Natural killer cell (primary cell): ENCODE data around the gene SHCBP1L. TPM values are rescaled to one million over a fixed set of nuclear protein-coding genes. Genes with fewer than 3 reads are reported as not detected.

Experiments used
- ATAC-seq, 3 donors: fragments of 150-1000 bp in 2 of 3; fragments of 200-7000 bp in 1 of 3; cut with Tn5 transposase; 1 replicate in 1 of 3; 2 replicates in 2 of 3; pipeline ENCODE4 v1.10.0; 2021; ENCODE audit warnings: mild to moderate bottlenecking in 2 of 3, moderate library complexity in 2 of 3
- DNase-seq, 2 donors: peaks; one replicate each; pipeline versions ENCODE4 v3.0.0 to v3.0.0-alpha.2; 2013 to 2021; ENCODE audit warnings: mixed read lengths in 1 of 2
- H3K27ac ChIP-seq: one replicate; pipeline ENCODE4 v1.5.1; 2013; ENCODE audit warnings: mild to moderate bottlenecking, low read length
- H3K27me3 ChIP-seq: one replicate; pipeline ENCODE4 v1.6.1; 2013; ENCODE audit warnings: low read length; ENCODE audit not compliant: control insufficient read depth, insufficient read depth
- H3K36me3 ChIP-seq: one replicate; pipeline ENCODE4 v1.6.1; 2013; ENCODE audit warnings: low read length; ENCODE audit not compliant: control insufficient read depth, insufficient read depth
- H3K4me1 ChIP-seq: one replicate; pipeline ENCODE4 v1.6.1; 2013; ENCODE audit warnings: low read length; ENCODE audit not compliant: control insufficient read depth, insufficient read depth
- H3K4me3 ChIP-seq: one replicate; pipeline ENCODE4 v1.5.1; 2013; ENCODE audit warnings: low read length
- H3K9me3 ChIP-seq: one replicate; pipeline ENCODE4 v1.6.1; 2013; ENCODE audit warnings: low read length; ENCODE audit not compliant: control insufficient read depth, insufficient read depth
- H3K27ac Mint-ChIP-seq, 2 donors: one replicate each; pipeline ENCODE4 v1.8.0; 2022; ENCODE audit warnings: mild to moderate bottlenecking in 2 of 2, mixed read lengths in 2 of 2, moderate library complexity in 1 of 2
- H3K27me3 Mint-ChIP-seq, 2 donors: one replicate each; pipeline ENCODE4 v1.8.0; 2022; ENCODE audit warnings: low read depth in 2 of 2, mixed read lengths in 2 of 2
- H3K36me3 Mint-ChIP-seq: one replicate; pipeline ENCODE4 v1.8.0; 2022; ENCODE audit warnings: mixed read lengths
- H3K4me1 Mint-ChIP-seq, 2 donors: one replicate each; pipeline ENCODE4 v1.8.0; 2022; ENCODE audit warnings: mixed read lengths in 2 of 2
- H3K4me3 Mint-ChIP-seq: one replicate; pipeline ENCODE4 v1.8.0; 2022; ENCODE audit warnings: mild to moderate bottlenecking, moderate library complexity, mixed read lengths
- H3K9me3 Mint-ChIP-seq, 2 donors: one replicate each; pipeline ENCODE4 v1.8.0; 2022; ENCODE audit warnings: mixed read lengths in 2 of 2
- CTCF ChIP-seq: fragments of 200-600 bp; IDR thresholded peaks from one replicate; pipeline ENCODE4 v1.8.0; 2022; ENCODE audit warnings: antibody characterized with exemption
- WGBS: methylation state at CpG from one replicate; pipeline ENCODE4 v1.1.7; 2013; ENCODE audit warnings: missing lambda C conversion rate; ENCODE audit not compliant: insufficient coverage; 5-methylcytosine and 5-hydroxymethylcytosine counted together
- intact Hi-C: fragments of 100-400 bp; cut with micrococcal nuclease; formaldehyde crosslinking; loops from one replicate; pipeline ENCODE4 v1.14.2; 2022
- total RNA-seq, 4 donors: library from RNA; stranded (reverse); fragments of 120-200 nt in 1 of 4; gene quantifications; one replicate each; pipeline versions ENCODE4 v1.2.3 to v1.2.4, GENCODE V29; 2013 to 2022

Gene SHCBP1L
- total RNA-seq, 3 donors from 2014 or later (not counting 1 experiment from before 2014, with no cell fraction given): not detected

- Histone ChIP-seq H3K9me3 (no peaks in the 10 kb centered on the region), H3K36me3 (no peaks in the 10 kb centered on the region), H3K4me1 (no peaks in the 10 kb centered on the region), H3K27me3 (peaks cover 4% of the 10 kb centered on the region), H3K4me3 (no peak overlapping the region), H3K27ac (no peak overlapping the region)
- ATAC-seq (no peak), DNase-seq (no peak)
- intact Hi-C loops: no loop called here
- Mint-ChIP-seq H3K9me3 (no peaks in the 10 kb centered on the region), H3K27me3 (peaks cover 11 to 48% of the 10 kb centered on the region in 2 donors), H3K27ac (no peak overlapping the region), H3K4me1 (no peaks in the 10 kb centered on the region), H3K36me3 (peaks cover 5% of the 10 kb centered on the region), H3K4me3 (no peak overlapping the region)
- WGBS: no CpG with 5 or more reads among the region's 2 CpGs
- TF ChIP-seq CTCF: no peak
These were observed 13.6 kb downstream of the SHCBP1L start for GRCh38 chr1:182939413-182939812.

- peaks cover 6% of the 10 kb centered on the region for H3K36me3 Mint-ChIP-seq
- DNase-seq: no peak
- H3K27me3 Mint-ChIP-seq: peaks cover 2 to 58% of the 10 kb centered on the region in 2 donors
- Histone ChIP-seq H3K27ac (no peak overlapping the region), H3K36me3 (no peaks in the 10 kb centered on the region), H3K4me1 (no peaks in the 10 kb centered on the region), H3K9me3 (no peaks in the 10 kb centered on the region), H3K27me3 (peaks cover 4% of the 10 kb centered on the region), H3K4me3 (no peak overlapping the region)
- no peaks in the 10 kb centered on the region for H3K9me3 Mint-ChIP-seq
- ATAC-seq: no peak
- H3K4me3 Mint-ChIP-seq: no peak overlapping the region
- no peak for TF ChIP-seq CTCF
- no peak overlapping the region for H3K27ac Mint-ChIP-seq
- H3K4me1 Mint-ChIP-seq: no peaks in the 10 kb centered on the region
- intact Hi-C loops: no loop called here
These were observed 17.2 kb downstream of the SHCBP1L start for GRCh38 chr1:182935716-182936115.

- Mint-ChIP-seq H3K9me3 (no peaks in the 10 kb centered on the region), H3K27me3 (peaks cover 7 to 40% of the 10 kb centered on the region in 2 donors), H3K36me3 (peaks cover 6% of the 10 kb centered on the region), H3K27ac (no peak overlapping the region), H3K4me1 (no peaks in the 10 kb centered on the region), H3K4me3 (no peak overlapping the region)
- Histone ChIP-seq H3K27me3 (peaks cover 2% of the 10 kb centered on the region), H3K9me3 (no peaks in the 10 kb centered on the region), H3K36me3 (no peaks in the 10 kb centered on the region), H3K4me3 (no peak overlapping the region), H3K27ac (no peak overlapping the region), H3K4me1 (no peaks in the 10 kb centered on the region)
- no peak for TF ChIP-seq CTCF
- intact Hi-C loops: no loop called here
- ATAC-seq (no peak), DNase-seq (no peak)
- 67% methylated on average over 1 of the region's 1 CpG for WGBS
These were observed 22.0 kb downstream of the SHCBP1L start for GRCh38 chr1:182930985-182931384.

- H3K4me3 ChIP-seq: no peak overlapping the region
- ATAC-seq (no peak), DNase-seq (no peak)
- H3K9me3 ChIP-seq: no peaks in the 10 kb centered on the region
- H3K27me3 ChIP-seq: no peaks in the 10 kb centered on the region
- H3K27me3 Mint-ChIP-seq: peaks cover 16 to 24% of the 10 kb centered on the region in 2 donors
- no peak overlapping the region for H3K4me3 Mint-ChIP-seq
- no peaks in the 10 kb centered on the region for H3K36me3 Mint-ChIP-seq
- H3K36me3 ChIP-seq: no peaks in the 10 kb centered on the region
- no peak for TF ChIP-seq CTCF
- intact Hi-C loops: no loop called here
- no peaks in the 10 kb centered on the region for H3K4me1 ChIP-seq
- H3K27ac Mint-ChIP-seq: no peak overlapping the region
- H3K27ac ChIP-seq: no peak overlapping the region
- WGBS: no CpG with 5 or more reads among the region's 1 CpG
- H3K4me1 Mint-ChIP-seq: no peaks in the 10 kb centered on the region
- H3K9me3 Mint-ChIP-seq: no peaks in the 10 kb centered on the region
These were observed 25.1 kb downstream of the SHCBP1L start for GRCh38 chr1:182927693-182928433.
